DMS53 (cell line): ENCODE measurements around the gene ITPRIP.

ENCODE experiments used
- DNase-seq: peaks from one replicate; lab custom pipeline; 2025; lab: John Stamatoyannopoulos, UW

The ITPRIP gene, protein sequence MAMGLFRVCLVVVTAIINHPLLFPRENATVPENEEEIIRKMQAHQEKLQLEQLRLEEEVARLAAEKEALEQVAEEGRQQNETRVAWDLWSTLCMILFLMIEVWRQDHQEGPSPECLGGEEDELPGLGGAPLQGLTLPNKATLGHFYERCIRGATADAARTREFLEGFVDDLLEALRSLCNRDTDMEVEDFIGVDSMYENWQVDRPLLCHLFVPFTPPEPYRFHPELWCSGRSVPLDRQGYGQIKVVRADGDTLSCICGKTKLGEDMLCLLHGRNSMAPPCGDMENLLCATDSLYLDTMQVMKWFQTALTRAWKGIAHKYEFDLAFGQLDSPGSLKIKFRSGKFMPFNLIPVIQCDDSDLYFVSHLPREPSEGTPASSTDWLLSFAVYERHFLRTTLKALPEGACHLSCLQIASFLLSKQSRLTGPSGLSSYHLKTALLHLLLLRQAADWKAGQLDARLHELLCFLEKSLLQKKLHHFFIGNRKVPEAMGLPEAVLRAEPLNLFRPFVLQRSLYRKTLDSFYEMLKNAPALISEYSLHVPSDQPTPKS

DNA sequence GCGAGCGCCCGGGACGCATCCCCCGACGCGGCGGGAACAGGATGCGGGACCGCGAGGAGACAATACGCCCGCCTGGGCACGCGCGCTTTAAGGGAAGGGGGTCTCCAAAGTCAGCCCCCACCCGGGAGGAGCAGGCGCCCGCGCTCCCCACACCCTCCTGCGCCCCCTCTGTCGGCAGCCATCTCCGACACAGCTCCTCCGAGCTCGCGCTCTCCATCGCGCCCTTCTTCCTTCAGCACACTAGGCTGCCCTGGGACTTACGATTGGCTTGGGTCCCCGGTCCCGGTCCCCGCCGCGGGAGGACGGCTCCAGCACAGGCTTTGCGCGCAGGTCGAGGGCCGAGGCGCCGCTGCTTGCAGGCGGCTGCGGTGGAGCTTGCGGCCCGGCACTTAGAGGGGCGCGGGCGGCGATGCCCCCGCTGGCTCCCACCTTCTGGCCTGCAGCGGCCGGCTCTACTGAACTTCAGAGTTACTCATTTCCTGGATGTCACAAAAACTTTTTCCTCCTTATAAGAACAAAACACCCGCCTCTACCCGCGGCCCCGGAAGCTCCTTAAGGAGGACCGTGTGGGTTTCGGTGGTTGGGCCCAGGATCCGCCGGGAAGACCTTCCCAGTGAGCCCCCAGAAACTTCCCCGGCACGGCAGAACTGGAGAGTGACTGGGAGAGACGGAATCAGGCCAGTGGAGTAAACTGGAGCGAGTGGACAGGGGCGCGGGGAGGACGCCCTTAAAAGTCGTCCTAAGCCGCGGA is at the start of gene ITPRIP:
ITPRIP (minus strand) TSS at position 481 of the 751 bp plus-strand sequence. CDS start 22,414 bp downstream, outside the sequence.
- DNase-seq = peak; percentile 68

DNA sequence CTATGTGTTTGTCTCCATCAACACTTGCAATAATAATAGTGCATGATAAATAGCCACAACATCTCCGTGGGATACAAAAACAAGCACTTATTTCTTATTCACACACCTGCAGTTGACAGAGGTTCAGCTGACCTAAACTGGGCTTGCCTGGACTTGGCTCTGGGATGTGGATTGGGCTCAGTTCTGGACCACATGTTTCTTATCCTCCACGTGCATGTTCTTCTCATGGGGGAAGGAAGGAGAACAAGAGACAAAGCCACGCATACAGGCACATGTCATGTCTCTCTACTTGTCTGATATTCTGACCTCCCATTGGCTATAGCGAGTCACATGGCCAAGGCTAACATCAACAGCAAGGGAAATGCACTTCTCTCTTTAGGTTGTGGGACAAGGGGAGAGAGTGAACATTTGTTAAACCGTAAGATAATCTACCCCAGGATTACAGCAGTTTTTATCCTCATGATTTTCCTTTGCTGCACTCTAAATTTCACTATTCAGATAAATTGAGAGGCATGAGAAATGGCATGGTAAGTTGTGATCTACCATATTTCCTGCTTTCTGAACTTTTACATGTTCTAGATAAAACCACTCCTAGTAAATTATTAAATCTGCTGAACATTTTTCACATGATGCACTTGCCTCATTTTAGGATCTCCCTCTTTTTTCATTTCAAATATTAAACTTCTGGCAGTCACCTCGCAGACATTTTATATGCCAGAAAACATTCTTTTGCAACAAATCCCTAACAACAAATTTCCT is 49.0 kb upstream of the ITPRIP start:
- DNase-seq = no peak

DNA sequence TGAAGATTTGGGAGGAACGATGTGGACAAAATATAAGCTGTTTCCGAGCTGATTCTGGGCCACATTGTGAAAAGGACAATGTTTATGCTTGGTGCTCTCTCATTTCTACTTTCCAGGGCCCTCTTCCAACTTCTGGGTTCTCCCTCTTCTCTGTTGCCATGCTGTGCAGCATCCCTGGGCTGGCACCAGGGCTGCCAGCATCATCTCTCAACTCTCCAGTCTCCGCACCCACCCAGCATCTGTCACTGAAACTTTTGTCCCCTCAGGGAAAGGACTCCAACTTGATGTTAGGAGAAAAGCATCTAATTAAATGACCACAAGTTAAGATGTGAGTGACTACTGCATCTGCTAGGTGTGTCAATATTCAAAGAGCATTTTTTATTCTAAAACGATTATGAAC is 42.1 kb upstream of the ITPRIP start:
- no peak for DNase-seq

DNA sequence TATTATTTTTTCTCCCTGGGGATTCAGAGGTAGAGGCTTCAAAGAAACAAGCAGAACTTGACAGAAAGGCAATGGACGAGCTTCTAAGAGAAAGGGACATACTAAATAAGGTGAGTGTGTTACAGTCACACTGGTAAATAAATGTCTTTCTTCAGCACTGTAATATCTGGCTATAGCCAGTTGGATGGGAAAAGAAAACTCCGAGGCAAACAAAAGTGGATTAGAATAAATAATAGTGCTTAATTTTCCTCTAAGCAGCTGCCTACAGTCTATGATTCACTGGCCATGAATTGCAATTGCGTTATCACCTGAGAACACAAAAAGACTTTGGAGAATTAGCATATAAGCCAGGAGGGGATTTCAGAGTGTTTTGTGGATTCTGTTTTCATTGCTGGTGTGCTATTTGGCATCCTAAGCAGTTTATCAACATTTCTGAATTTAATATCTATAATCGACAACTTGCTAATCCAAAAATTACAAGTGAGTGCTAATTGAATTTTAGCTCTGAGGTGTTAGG is 38.6 kb upstream of the ITPRIP start:
- no peak for DNase-seq

DNA sequence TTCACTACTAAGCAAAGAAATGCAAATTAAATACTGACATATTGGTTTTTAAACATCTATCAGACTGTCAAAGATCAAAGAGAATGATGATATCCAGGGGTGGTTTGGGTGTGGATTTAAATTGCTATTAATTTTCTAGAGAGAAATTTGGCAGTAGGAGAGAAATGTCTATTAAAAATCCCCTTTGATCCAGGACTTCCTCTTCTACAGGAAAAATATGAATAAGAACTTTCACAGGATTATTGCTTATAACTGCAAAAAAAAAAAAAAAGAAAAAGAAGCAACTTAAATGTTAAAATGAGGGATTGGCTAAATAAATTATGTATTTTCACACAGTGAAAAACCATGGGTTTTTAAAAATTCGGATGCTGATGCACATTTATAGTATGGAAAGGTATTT is 36.3 kb upstream of the ITPRIP start:
- no peak for DNase-seq

DNA sequence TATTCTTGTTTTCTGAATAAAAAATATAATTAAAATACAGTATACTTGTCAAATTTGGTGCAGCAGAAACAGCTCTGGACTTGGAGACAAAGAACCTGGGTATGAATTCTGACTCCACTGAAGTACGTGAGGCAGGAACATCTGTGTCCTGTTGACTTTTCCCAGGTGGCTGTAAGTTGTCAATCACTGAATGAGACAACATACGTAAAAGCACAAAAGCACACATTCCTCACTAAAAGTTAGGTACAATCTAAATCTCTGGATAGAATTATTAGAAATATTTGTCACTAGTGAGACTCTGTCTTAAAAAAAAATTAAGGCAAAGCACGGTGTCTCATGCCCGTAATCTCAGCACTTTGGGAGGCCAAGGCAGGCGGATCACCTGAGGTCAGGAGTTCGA is 33.5 kb upstream of the ITPRIP start:
- DNase-seq = peak; percentile 9

DNA sequence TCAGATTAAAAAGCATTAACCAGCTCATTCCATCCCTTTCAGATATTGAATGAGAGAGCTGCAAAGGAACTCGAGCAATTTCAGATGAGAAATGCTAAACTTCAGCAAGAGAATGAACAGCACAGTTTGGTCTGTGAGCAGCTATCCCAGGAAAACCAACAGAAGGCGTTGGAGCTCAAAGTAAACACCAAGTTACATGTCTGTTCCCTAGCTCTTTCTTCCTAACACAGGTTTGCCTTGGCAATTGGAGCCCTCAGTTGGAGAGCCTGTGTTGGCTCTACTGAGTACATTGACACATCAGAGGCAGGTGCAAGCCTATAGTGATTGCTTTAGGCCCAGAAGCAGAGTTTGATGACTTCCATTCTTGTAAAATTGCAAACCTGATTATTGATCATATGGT is 30.1 kb upstream of the ITPRIP start:
- DNase-seq = no peak

DNA sequence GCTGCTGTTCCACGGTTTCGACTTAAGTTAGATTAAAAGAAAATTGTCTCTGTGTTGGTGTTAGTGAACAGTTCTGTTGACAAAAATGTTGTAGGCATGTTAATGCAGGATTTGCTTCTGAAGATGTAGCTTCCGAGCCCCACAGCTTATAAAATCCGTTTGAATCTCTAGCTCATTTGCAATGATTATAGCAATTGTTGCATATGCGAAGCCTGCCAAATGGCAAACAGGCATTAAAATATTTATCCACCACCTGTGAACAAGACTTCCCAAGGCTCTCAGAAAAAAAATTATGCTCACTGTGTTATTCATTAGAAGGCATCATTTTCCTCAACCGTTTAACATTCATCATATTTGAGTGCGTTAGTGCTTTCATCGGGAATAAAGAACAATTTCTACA is 29.6 kb upstream of the ITPRIP start:
- no peak for DNase-seq

DNA sequence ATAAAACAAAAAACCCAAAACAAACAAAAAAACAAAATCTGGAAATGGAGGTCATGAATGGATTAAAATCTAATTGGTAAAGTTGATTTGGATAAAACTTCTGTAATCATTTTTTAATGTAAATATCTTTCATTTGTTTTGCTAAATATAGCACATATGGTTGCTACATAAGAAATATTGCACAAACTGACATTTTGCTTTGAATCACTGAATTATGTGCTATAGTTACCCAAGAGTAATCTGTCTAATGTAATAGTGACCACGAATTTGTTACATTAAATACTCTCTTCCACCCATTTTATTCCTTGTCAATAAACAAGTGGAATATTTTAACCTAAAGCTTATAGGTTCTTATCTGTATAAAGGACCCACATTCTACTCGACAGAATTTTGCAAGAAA is 21.5 kb upstream of the ITPRIP start:
- DNase-seq = no peak

DNA sequence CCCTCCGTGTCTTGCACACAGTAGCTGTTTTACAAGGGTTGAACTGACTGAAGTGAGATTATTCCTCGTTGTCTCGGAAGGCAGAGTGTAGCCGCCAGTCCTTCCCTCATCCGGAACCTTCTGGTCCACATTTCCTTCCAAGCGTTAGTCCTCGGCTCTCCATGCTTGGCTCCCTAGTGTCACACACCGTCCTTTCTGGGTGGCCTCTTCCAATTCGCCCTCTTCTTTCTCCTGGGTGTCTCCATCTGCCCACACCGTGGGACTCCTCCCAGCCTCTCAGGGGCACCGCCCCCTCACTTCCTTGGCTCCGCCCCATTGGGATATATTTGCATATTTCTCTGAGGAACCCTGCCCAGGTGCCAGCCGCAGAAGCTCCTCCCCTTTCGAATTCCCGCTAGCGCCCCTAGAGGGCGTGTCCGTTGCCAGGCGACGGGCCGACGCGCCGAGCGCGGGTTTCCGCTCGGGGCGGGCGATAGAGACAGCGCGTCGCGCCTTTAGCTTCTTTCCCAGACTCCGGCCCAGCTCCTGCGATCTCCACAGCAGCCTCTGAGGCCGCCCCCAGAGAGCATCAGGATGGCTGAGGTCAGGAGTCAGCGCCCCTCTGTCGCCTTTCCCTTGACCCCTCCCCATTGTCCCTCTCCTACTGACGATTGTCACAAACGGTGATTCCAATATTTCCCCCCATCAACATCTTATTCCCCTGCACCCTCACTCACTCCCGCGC is 15.2 kb upstream of the ITPRIP start, which contains the start of gene CFAP58:
CFAP58 (plus strand) TSS at position 509 of the 724 bp plus-strand sequence; CDS start at position 574, 65 bp downstream.
- DNase-seq = peak; percentile 95

DNA sequence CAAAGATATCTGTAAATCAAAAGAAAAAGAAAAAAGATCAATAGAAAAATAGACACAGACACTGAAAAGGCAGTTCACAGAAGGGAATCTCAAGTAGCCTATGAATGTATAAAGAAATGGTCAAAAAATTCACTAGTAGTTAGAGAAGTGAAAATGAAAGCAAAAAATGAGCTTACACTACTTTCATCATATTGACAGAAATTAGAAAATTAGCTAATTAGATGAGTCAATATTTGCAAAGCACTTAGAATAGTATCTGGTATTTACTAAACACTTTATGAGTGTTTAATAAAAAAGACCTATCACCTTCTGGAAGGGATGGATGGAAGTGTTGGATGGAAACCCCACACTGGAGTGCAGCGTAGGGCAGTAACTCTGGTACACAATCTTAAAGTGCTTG is 13.7 kb upstream of the ITPRIP start:
- DNase-seq = no peak

DNA sequence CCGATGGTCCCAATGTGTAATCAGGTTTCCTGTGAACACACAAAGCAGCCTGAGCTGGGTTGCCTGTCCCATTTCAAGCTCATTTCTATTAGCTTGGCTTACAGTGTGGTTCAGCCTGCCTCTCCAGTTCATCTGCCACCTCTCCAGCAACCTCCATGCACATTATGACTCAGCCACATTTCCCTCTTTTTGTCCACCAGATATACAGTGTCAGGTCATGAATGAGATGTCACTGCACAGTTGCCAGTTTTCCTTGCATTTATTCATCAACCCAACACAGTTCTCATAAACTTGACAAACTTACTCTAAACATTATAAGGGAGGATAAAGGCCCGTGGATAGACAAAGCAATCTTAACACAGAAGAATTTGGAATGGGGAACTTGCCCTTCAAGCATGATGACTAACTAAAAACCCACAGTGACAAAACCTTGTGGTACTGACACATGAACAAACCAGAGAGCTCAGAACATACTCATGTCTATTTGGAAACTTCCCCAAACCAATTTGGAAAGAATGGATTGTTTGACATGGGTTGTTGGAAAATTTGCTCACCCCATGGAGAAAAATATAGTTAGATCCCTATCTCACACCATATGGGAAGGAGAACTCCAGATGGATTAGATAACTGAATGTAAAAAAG is 12.9 kb upstream of the ITPRIP start:
- peak; percentile 24 for DNase-seq

DNA sequence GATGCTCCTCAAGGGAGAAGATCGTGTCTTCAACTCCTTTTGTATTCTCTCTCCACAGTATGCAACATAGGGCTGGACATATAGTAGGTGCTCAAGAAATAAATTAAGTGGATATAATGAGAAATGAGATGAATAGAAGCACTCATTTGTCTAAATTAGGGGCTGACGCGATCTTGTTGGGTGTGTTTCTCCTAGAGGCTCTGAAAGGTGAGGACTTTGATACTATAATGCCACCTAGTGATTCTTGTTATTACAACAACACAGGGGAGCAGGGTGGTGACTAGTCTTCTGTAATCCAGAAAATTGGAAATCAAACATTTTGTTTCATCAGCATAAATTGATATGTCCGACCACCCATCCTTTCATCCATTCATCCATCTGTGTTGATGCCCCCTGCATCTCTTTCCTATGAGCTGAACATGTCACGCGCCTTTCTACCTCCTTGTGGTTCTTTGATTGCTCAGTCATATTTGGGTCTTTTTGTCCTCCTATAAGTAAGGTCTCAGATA is 11.9 kb upstream of the ITPRIP start:
- DNase-seq = peak; percentile 80

DNA sequence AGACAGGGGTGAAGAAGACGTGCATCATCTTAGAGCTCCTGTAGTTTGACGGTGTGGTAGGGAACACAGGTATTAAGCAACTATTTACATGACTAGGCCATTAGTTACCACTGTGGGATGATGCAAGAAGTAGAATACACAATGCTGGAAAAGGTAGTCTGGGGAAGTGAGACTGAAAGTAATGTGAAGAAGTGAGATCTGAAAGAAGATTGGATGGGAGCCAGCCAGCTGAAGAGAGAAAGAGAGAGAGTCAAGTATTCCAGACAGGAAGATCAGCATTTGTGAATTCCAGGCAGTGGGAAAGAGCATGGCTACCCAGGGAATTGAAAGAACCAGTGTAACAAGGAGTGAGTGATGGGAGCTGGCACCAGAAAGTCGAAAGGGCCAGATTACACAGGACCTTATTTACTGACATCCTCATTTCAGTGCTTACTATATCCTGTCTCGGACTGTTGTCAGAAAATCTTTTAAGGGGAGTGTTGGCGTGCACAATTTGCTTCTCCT is 11.4 kb upstream of the ITPRIP start:
- DNase-seq = peak; percentile 29

DNA sequence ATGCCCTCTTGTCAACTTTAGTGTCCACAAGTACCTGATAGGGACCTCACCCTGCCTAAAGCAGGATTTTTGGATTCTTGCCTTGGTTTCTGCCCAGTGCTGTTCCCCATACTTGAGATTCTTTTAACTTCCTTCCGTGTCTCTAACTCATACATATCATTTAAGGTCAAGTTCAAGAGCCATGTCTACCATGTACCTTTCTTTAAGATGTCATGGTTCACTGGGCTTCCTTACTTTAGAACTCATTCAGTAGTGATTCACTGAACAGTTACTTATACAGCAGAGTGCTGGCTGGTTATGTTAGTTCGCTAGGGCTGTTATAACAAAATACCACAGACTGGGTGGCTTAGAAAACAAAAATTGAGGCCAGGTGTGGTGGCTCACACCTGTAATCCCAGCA is 10.3 kb upstream of the ITPRIP start:
- DNase-seq = no peak

DNA sequence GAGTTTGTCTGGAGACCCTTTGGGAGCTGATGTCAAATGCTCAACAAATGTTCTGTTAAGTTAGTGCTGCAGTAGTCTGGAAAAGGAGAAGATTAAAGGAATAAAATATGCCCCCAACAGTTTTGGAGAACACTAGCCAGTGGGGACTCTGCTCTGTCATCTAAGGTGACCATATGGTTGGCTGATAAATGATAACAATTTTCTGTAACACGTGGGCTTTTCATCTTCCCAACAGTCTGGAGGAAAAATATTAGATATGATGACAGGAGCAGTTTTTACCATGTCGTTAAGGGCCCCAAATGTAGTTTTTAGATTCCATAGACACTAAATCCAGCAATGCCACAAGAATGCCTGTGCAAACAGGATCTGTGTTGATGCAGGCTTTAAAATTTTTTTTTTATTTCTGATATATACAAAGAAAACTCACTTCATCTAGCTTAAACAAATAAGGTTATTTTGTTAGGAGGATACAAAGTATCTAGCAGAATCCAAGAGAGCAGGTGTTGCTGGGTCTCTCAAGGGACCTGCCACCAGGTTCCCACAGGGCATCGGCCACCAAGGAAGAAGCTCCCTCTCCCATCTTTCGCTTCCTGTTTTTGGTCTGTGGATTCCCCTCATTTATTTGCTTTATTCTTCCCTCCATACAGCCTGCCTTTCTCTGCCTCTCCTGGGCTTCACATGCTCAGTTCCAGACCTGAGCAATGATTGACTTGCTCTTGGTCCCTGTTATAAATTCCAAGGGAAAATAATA is 9.2 kb upstream of the ITPRIP start:
- no peak for DNase-seq

DNA sequence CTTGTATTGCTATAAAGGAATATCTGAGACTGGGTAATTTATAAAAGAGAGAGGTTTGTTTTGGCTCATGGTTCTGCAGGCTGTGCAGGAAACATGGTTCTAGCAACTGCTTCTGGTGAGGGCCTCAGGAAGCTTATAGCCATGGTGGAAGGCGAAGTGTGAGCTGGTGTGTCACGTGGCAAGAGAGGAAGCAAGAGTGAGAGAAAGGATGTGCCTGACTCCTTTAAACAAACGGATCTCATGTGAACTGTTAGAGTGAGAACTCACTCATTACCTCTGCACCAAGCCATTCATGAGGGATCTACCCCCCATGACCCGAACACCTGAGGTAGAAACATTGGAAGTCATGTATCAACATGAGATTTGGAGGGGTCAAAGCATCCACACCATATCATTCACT is 7.7 kb upstream of the ITPRIP start:
- DNase-seq = no peak

DNA sequence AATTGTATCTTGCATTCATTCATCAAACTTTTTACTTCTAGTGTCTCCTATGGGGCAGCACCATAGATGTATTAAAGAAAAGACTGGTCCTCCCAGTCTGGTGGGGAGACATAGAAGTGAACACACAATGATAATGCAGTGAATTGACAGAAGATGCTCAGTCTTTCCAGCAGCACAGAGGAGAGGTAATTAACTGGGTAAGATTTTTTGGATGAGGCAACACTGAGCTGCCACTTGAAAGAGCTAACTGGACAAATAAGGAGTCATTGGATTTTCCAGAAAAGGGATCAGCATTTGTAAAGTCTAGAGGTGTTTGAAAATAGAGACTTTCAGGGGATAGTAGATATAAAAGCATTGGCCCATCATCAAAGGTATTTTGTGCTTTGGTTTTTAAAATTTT is 7.2 kb upstream of the ITPRIP start:
- DNase-seq = no peak

DNA sequence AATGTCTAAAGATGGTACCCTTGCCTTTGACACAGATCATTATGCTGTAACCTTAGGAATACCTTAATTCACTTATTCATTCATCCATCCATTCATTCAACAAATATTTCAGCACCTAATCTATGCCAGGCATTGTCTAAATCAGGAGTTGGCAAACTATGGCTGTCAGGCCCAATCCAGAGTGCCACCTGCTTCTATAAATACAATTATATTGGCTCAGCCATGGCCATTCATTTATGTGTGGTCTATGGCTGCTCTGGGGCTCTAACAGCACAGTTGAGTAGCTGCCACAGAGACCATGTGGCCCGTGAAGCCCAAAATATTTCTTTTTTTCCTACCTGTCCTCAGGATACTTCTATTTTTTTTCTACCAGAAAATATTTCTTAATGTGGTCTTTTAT is 6.0 kb upstream of the ITPRIP start:
- DNase-seq = no peak

DNA sequence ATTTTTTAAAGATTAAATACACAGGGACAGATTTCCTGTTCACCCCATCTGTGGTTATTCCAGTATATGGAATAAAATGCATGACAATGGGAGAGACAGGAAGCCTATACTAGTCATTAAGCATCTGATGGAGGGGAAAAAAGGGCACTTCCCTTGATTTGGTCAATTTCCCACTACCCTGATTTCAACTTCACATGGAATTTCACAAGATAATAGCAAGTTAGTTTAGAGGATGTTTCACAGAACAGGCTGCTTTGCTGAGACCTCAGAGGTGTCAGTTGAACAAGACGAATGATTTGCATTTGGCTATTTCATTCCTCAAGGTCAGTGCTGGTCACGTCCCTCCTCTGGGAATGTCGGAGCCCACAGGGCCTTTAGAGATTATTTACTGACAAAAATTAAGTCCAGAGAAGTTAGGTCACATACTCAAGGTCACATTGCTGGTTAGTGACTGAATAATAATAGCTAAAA is 4.7 kb upstream of the ITPRIP start:
- DNase-seq = no peak
